PC-3 (cell line): ENCODE measurements around the gene LSM12.

Experiments
- EZH2phosphoT487 ChIP-seq: fragments of 300-600 bp; sonication (generic); IDR thresholded peaks from 2 replicates; pipeline ENCODE4 v1.6.1; 2018; ENCODE audit warnings: mild to moderate bottlenecking, antibody characterized with exemption, low read length, borderline replicate concordance
- TF ChIP-seq, protein P1 (sequence below): fragments of 300-600 bp; sonication (generic); conservative IDR thresholded peaks from 2 replicates; pipeline ENCODE4 v1.5.1; 2017; ENCODE audit warnings: antibody characterized with exemption, low read depth, mild to moderate bottlenecking, low read length

GRCh38 chr17:44062871-44063270 is 3.6 kb downstream of the LSM12 start:
- TF ChIP-seq, protein P1, sequence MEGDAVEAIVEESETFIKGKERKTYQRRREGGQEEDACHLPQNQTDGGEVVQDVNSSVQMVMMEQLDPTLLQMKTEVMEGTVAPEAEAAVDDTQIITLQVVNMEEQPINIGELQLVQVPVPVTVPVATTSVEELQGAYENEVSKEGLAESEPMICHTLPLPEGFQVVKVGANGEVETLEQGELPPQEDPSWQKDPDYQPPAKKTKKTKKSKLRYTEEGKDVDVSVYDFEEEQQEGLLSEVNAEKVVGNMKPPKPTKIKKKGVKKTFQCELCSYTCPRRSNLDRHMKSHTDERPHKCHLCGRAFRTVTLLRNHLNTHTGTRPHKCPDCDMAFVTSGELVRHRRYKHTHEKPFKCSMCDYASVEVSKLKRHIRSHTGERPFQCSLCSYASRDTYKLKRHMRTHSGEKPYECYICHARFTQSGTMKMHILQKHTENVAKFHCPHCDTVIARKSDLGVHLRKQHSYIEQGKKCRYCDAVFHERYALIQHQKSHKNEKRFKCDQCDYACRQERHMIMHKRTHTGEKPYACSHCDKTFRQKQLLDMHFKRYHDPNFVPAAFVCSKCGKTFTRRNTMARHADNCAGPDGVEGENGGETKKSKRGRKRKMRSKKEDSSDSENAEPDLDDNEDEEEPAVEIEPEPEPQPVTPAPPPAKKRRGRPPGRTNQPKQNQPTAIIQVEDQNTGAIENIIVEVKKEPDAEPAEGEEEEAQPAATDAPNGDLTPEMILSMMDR = no peak
- TF ChIP-seq EZH2phosphoT487 = no peak
